ENCODE data around the gene COX7A2.

COX7A2 gene

DNA sequence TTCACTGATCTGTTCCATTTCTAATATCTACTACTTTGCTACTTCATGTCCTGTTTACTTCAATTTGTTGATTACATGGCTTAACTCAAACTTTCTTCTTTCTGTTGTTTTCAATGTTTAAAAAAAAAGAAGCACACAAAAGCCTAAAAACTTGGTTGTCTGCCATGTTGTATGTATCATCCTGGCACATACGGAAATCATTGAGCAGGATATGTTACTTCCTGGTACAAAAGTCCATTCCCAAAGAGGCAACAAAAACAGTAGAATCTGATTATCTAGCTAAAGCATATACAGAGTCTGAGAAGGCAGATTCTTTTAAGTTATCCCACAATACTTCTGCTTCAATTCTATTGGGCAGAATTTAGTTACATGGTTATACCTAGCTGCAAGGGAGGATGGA lies 23.2 kb downstream of the COX7A2 start:
- DNase-seq (ENCODE audit: low spot score) = no peak

DNA sequence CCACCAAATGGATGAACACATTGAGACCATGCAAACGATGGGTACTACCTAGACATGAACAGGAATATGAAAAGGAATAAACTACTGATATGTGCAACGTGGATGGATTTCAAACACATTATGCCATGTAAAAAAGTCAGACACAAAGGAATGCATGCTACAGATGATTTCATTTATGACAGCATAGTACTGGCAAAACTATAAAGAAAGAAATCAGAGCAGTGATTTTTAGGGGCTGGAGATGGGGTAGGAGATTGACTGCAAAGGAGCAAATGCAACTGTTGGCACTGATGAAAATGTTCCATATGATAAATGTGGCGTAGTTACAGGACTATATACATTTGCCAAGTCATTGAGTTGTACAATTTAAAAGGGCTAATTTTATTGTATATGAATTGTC lies 24.3 kb downstream of the COX7A2 start:
- no peak for DNase-seq (ENCODE audit: low spot score)

GRCh38 chr6:75217193-75217592 lies 26.4 kb downstream of the COX7A2 start:
- no peak for DNase-seq (ENCODE audit: low spot score)

- DNase-seq (ENCODE audit: low spot score) = no peak
Observed at GRCh38 chr6:75215291-75215690, 28.3 kb downstream of the COX7A2 start.

- no peak for DNase-seq (ENCODE audit: low spot score)
Observed at GRCh38 chr6:75213732-75214131, 29.9 kb downstream of the COX7A2 start.

DNA sequence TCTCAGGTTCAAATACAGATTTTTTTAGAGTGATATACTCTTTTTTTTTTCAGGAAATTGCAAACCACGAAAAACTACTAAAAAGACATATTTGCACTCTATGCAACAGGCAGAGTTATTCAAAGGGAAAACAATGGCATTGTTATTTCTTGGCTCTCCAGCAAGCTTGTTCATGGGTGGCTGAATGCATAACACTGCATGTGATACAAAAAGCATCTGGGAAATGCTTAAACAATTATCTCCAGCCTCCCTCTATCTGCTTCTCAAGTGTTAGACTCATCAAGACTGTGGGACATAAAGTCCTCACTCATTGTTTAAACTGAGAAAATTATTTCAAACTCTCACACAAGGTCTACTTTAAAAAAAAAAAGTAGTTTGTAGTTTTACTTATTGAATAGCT lies 30.5 kb downstream of the COX7A2 start:
- no peak for DNase-seq (ENCODE audit: low spot score)

DNA sequence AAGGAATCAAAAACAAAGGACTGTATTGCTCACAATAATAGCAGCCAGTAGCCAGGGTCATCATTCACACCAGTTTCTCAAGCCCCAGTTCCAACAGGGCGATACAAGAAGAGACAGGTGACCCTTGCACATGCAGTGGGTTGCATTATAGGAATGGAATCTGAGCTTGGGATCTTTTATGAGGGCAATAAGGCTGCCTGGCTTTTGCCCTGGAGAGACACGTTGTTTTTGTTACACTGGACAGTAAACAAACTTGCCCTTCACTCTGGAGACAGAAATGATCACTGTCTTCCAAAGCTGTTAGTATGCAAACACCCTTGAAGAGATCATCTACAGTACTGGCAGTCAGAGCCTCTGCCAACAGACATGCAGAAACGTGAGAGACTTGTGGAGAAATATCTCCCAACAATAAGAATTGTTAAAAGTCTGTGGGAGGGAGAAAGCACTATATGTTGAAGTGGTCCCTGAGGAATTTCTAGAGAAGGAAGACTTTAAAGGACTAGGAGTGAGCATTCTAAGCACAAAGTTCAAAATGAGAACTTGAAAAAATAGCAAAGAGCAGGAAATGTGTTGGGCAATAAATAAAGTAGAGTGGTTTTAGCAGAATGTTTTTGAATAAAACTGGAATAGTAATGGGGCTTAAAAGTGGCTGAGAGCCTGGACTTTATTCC lies 31.5 kb downstream of the COX7A2 start:
- no peak for DNase-seq (ENCODE audit: low spot score)

GRCh38 chr6:75210885-75211739 lies 32.5 kb downstream of the COX7A2 start:
- DNase-seq (ENCODE audit: low spot score) = no peak

- no peak for DNase-seq (ENCODE audit: low spot score)
Observed at GRCh38 chr6:75209184-75209723, 34.3 kb downstream of the COX7A2 start.

- peak; percentile 64 for DNase-seq (ENCODE audit: low spot score)
Observed at GRCh38 chr6:75208298-75209183, 35.1 kb downstream of the COX7A2 start.

DNA sequence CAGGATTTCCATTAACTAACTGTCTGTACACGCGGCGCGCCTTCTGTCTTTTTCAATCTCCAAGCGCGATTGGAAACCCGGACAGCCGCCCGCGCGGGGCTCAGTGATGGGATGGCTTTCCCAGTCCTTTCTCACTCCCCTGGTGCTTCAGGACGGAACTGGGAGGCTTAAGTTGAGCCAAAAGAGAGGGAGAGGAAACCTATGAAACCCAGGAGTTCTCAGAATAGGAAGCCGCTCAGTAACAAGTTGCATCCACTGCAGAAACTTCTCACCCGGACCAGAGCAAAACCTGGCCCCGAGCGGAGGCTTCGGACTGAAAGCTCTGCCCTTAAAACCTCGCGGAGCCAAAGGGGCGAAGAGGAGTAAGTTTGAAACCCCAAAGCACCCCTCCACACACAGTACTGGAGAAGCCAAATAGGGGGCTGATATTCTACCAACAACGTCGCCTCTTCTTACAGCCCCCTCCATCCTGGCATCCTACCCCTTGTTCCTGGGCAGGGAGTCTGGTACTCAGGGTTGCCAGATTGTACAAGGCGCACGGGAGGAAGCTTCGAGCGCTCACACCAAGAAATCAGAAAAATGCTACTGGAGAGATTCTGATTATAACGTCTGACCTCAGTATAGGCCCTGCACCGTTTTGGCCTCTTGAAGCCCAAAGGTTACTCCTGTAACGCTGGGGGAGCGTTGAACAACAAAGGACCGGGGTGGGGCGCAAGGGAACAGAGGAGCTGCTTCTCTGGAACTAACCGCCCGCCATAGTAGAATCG lies 36.8 kb downstream of the COX7A2 start:
- DNase-seq (ENCODE audit: low spot score) = no peak

- peak; percentile 94 for DNase-seq (ENCODE audit: low spot score)
Observed at GRCh38 chr6:75205776-75206575, 37.6 kb downstream of the COX7A2 start, which contains the start of gene COL12A1. TSS of gene COL12A1 (minus strand) at chr6:75206053. CDS start at chr6:75202792, 3,261 bp downstream.

GRCh38 chr6:75204959-75205775 lies 38.4 kb downstream of the COX7A2 start:
- peak; percentile 74 for DNase-seq (ENCODE audit: low spot score)

DNA sequence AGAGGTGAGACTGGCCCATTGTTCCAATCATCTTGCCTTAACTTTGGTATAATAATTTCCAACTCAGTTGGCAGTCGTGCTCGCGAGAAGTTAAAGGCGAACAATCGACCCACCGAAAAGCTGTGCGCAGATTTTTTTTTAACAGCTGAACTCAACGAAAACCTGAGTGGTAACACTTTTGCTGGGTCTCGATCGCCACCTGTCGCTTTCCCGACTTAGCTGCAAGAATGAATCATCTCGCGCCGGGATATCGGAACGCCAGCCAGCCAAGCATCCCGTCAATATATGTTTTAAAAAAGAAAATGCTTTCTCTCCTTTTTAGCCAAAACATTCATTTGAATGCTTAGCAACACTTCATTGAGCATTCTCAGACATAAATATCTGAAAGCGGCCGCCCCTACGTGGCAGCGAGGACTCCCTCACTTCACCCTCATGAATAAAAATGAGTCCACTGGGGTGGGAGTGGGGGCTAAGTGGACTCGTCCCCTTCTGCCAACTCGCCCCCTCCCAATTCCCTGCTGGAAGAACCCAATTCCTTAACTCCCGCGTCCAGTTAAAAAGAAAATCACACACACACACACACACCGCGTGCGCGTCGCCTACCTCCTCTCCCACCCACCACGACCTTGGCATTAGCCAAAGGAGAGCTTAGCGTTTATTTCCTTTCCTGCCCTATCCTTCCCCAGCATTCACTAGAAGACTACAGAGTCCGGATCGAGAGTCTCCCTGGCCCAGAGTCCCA lies 39.2 kb downstream of the COX7A2 start:
- peak; percentile 81 for DNase-seq (ENCODE audit: low spot score)

DNA sequence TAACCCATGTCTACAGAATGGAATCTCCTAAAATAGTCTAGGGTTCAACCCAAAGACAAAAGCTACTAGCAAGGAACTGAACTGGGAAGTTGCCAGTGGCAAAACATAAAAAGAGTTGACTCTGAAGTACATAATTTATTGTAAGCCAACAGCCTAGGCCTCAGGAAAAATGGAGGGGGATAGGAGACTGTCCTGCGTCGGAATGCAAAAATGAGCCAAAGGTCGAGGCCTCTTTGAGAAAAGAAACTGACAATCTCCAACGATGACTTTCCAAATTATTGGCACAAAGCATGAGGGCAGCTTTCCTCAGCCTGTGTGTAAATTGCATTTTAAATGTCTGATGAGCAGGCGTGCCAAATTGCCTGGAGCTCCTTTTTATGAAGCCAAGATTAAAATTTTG lies 39.9 kb downstream of the COX7A2 start:
- peak; percentile 33 for DNase-seq (ENCODE audit: low spot score)

DNA sequence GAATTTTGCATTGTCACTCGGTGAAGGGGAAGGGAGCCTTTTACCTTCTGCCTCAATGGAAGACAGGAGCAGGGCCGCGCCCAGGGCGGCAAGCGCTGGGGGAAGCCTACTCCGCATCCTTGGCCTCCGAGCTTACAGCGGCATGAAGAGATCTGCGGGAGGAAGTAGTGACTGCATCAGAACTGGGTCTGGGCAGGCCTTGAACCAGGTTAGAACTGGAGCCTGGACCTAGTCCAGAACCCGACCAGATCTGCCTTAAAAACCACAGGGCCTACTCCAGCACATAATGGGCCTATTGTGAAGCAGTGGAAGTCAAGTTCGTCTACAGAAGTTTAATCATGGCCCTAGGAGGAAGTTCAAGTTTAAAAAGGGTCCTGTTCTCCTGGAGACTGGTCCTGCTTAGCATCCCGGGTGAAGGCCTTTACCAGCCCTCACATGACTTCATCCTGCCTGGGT lies 40.9 kb downstream of the COX7A2 start:
- DNase-seq (ENCODE audit: low spot score) = no peak

DNA sequence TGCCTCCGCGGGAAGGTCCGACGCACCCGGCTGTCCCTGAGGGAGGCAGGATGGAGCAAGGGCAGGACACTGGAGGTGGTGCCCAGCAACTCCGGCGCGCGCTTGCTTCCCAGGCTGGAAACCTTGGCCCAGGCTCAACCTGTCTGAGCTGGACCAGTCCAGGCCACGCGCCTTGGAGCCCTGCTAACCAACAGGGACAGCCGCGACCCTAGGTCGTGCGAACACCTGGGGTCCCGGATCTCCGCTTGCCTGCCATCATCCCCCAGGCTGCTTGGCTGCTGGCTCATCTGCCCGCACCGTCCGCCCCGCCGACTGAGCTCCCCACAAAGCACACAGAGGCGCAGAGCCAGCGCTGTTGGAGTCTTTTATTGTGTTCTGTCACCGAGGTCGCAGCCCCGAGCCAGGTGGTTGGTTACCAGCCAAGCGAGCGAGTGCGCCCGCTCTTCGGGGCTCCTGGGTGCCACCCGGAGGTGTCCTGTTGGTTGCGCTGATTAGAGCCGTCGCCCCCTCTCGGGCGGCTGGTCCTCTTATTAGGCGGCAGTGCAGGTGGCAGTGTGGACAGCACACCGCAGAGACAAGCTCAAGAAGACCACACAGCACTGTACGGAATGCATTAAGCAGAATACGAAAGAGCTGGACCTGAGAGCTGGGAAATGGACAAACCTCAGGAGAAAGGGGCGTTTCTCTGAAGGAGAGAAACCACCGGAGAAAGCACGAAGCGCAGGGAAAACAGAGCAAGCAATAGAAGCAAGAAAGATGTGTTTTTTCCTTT lies 41.5 kb downstream of the COX7A2 start:
- no peak for DNase-seq (ENCODE audit: low spot score)

DNA sequence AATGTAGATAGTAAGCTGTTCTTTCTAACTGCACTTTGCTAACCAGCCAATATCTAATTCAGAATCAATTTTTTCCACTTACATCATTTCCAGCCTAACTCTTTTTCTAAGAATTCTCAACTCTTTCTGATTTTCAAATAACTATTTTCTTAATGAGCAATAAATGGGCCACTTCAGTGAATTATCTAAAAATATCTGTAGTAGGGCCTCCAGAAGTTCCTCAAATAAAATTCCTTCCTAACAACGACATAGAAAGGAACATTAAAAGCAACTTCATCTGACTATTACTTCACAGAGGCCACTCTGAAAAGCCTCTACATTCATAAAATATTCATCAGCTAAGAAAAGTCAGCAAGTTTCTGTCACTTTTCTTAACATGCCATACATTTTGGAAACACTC lies 42.6 kb downstream of the COX7A2 start:
- DNase-seq (ENCODE audit: low spot score) = no peak

All from AG08396 (cell line).